H1 (cell line): Measurements from ENCODE around the gene ZNF618. TPM values are rescaled to one million over a fixed set of nuclear protein-coding genes. Genes with fewer than 3 reads are reported as not detected.

ENCODE experiments used
- SIRT6 ChIP-seq: IDR thresholded peaks from one replicate; pipeline ENCODE4 v1.7.1; 2012; ENCODE audit warnings: low read length, inconsistent platforms
- SP4 ChIP-seq: IDR thresholded peaks from 2 replicates; pipeline ENCODE4 v1.6.1; 2012; ENCODE audit warnings: low read length, inconsistent platforms
- SUZ12 ChIP-seq: fragments of 200-600 bp; sonication (generic); IDR thresholded peaks from 2 replicates; pipeline ENCODE4 v1.6.1; 2012; ENCODE audit warnings: mild to moderate bottlenecking, inconsistent platforms, low read length, moderate library complexity, mixed read lengths
- YY1 ChIP-seq: IDR thresholded peaks from 2 replicates; pipeline ENCODE4 v1.6.1; 2011; ENCODE audit warnings: low read depth, mild to moderate bottlenecking, low read length
- polyA plus RNA-seq, 7 experiments: library from polyadenylated mRNA; depleted of rRNA in 3 of 7; stranded (reverse) in 5 of 7; unstranded in 2 of 7; fragments of >200 nt in 5 of 7; fragments of 200-250 nt in 2 of 7; gene quantifications; 1 replicate in 5 of 7; 2 replicates in 1 of 7; 4 replicates in 1 of 7; pipeline versions ENCODE4 v1.2.1 to v1.2.3, GENCODE V29; 2011 to 2013; ENCODE audit warnings: missing spikeins in 2 of 7, mixed read lengths in 2 of 7
- total RNA-seq: library from RNA; stranded (reverse); fragmentation: NEBNext Ultra II Directional; extraction: Animal tissue kit (Norgen Biotek cat#: 25700); gene quantifications from 2 replicates; pipeline ENCODE4 v1.2.1, GENCODE V29; 2021
- TF ChIP-seq, protein P1 (sequence below): fragments of 300-600 bp; sonication (generic); IDR thresholded peaks from 2 replicates; pipeline ENCODE4 v1.7.1; 2012; ENCODE audit warnings: low read length, moderate library complexity, mild to moderate bottlenecking, inconsistent platforms; ENCODE audit not compliant: insufficient replicate concordance

Gene ZNF618
- total and polyA plus RNA-seq, 2 of the 8 experiments (the other 6 are each of a cell fraction or from before 2014, with no cell fraction given): 9.6 to 28.5 TPM

DNA sequence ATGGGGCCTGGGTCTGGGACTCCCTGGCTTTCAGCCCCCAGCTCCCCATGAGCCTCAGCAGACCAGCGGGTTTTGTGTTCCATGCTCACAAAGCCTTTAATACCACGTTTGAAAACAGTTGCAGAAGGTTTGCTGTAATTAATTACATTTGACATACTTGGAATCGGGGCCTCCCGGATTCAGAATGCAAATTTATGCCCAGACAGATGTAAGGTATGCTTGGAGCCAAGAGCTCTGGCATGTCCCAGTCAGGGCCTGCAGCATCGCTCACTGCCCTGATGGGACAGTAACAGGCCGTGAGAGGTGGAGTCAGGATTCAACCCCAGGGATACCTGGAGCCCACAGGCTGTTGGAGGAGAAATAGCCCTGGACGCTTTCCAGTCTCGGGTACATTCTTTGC lies 12.2 kb downstream of the ZNF618 start (continued):
- TF ChIP-seq, protein P1, sequence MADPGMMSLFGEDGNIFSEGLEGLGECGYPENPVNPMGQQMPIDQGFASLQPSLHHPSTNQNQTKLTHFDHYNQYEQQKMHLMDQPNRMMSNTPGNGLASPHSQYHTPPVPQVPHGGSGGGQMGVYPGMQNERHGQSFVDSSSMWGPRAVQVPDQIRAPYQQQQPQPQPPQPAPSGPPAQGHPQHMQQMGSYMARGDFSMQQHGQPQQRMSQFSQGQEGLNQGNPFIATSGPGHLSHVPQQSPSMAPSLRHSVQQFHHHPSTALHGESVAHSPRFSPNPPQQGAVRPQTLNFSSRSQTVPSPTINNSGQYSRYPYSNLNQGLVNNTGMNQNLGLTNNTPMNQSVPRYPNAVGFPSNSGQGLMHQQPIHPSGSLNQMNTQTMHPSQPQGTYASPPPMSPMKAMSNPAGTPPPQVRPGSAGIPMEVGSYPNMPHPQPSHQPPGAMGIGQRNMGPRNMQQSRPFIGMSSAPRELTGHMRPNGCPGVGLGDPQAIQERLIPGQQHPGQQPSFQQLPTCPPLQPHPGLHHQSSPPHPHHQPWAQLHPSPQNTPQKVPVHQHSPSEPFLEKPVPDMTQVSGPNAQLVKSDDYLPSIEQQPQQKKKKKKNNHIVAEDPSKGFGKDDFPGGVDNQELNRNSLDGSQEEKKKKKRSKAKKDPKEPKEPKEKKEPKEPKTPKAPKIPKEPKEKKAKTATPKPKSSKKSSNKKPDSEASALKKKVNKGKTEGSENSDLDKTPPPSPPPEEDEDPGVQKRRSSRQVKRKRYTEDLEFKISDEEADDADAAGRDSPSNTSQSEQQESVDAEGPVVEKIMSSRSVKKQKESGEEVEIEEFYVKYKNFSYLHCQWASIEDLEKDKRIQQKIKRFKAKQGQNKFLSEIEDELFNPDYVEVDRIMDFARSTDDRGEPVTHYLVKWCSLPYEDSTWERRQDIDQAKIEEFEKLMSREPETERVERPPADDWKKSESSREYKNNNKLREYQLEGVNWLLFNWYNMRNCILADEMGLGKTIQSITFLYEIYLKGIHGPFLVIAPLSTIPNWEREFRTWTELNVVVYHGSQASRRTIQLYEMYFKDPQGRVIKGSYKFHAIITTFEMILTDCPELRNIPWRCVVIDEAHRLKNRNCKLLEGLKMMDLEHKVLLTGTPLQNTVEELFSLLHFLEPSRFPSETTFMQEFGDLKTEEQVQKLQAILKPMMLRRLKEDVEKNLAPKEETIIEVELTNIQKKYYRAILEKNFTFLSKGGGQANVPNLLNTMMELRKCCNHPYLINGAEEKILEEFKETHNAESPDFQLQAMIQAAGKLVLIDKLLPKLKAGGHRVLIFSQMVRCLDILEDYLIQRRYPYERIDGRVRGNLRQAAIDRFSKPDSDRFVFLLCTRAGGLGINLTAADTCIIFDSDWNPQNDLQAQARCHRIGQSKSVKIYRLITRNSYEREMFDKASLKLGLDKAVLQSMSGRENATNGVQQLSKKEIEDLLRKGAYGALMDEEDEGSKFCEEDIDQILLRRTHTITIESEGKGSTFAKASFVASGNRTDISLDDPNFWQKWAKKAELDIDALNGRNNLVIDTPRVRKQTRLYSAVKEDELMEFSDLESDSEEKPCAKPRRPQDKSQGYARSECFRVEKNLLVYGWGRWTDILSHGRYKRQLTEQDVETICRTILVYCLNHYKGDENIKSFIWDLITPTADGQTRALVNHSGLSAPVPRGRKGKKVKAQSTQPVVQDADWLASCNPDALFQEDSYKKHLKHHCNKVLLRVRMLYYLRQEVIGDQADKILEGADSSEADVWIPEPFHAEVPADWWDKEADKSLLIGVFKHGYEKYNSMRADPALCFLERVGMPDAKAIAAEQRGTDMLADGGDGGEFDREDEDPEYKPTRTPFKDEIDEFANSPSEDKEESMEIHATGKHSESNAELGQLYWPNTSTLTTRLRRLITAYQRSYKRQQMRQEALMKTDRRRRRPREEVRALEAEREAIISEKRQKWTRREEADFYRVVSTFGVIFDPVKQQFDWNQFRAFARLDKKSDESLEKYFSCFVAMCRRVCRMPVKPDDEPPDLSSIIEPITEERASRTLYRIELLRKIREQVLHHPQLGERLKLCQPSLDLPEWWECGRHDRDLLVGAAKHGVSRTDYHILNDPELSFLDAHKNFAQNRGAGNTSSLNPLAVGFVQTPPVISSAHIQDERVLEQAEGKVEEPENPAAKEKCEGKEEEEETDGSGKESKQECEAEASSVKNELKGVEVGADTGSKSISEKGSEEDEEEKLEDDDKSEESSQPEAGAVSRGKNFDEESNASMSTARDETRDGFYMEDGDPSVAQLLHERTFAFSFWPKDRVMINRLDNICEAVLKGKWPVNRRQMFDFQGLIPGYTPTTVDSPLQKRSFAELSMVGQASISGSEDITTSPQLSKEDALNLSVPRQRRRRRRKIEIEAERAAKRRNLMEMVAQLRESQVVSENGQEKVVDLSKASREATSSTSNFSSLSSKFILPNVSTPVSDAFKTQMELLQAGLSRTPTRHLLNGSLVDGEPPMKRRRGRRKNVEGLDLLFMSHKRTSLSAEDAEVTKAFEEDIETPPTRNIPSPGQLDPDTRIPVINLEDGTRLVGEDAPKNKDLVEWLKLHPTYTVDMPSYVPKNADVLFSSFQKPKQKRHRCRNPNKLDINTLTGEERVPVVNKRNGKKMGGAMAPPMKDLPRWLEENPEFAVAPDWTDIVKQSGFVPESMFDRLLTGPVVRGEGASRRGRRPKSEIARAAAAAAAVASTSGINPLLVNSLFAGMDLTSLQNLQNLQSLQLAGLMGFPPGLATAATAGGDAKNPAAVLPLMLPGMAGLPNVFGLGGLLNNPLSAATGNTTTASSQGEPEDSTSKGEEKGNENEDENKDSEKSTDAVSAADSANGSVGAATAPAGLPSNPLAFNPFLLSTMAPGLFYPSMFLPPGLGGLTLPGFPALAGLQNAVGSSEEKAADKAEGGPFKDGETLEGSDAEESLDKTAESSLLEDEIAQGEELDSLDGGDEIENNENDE: no peak
- TF ChIP-seq SUZ12 (no peak), SP4 (no peak), YY1 (no peak), SIRT6 (no peak)
